Epithelial cell of esophagus (primary cell): ENCODE measurements around the gene ATP6V0B.

ENCODE experiments used
- DNase-seq: peaks from one replicate; pipeline ENCODE4 v3.0.0; 2010; ENCODE audit warnings: low read depth
- H3K4me3 ChIP-seq: 2 replicates; pipeline ENCODE4 v1.5.1; 2011; ENCODE audit warnings: mild to moderate bottlenecking, low read length, control low read depth
- TF ChIP-seq, protein P1 (sequence below): IDR thresholded peaks from 2 replicates; pipeline ENCODE4 v1.5.1; 2011; ENCODE audit warnings: low read depth, mild to moderate bottlenecking, low read length, control low read depth, inconsistent platforms; ENCODE audit not compliant: insufficient read depth; ENCODE audit errors: missing control alignments

ATP6V0B gene

GRCh38 chr1:44020464-44020863 is 45.7 kb downstream of the ATP6V0B start:
- no peak for DNase-seq
- TF ChIP-seq, protein P1, sequence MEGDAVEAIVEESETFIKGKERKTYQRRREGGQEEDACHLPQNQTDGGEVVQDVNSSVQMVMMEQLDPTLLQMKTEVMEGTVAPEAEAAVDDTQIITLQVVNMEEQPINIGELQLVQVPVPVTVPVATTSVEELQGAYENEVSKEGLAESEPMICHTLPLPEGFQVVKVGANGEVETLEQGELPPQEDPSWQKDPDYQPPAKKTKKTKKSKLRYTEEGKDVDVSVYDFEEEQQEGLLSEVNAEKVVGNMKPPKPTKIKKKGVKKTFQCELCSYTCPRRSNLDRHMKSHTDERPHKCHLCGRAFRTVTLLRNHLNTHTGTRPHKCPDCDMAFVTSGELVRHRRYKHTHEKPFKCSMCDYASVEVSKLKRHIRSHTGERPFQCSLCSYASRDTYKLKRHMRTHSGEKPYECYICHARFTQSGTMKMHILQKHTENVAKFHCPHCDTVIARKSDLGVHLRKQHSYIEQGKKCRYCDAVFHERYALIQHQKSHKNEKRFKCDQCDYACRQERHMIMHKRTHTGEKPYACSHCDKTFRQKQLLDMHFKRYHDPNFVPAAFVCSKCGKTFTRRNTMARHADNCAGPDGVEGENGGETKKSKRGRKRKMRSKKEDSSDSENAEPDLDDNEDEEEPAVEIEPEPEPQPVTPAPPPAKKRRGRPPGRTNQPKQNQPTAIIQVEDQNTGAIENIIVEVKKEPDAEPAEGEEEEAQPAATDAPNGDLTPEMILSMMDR: no peak
- H3K4me3 ChIP-seq: no peak overlapping the region

DNA sequence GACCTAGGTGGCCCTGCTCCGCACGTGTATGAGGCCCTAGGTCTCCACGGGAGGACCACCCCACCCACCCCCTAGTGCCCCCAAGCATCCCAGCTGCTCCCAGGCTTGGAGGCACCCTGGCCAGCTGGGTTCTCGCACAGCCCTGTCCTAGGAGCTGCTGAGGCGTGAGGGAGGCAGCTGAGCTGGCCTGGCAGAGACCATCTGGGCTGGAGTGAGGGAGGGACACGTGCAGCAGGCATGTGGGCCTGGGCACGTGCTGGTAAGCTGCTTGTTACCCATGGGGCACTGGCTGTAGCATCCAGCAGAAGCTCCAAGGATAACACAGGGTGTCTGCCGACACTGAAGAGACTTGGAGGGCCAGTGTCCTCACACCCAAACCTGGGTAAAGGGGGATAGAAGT is 46.4 kb downstream of the ATP6V0B start:
- TF ChIP-seq, protein P1: no peak
- H3K4me3 ChIP-seq: no peak overlapping the region
- no peak for DNase-seq

- H3K4me3 ChIP-seq: no peak overlapping the region
- no peak for DNase-seq
- TF ChIP-seq, protein P1: no peak
These were observed 47.0 kb downstream of the ATP6V0B start for GRCh38 chr1:44021581-44022321.

DNA sequence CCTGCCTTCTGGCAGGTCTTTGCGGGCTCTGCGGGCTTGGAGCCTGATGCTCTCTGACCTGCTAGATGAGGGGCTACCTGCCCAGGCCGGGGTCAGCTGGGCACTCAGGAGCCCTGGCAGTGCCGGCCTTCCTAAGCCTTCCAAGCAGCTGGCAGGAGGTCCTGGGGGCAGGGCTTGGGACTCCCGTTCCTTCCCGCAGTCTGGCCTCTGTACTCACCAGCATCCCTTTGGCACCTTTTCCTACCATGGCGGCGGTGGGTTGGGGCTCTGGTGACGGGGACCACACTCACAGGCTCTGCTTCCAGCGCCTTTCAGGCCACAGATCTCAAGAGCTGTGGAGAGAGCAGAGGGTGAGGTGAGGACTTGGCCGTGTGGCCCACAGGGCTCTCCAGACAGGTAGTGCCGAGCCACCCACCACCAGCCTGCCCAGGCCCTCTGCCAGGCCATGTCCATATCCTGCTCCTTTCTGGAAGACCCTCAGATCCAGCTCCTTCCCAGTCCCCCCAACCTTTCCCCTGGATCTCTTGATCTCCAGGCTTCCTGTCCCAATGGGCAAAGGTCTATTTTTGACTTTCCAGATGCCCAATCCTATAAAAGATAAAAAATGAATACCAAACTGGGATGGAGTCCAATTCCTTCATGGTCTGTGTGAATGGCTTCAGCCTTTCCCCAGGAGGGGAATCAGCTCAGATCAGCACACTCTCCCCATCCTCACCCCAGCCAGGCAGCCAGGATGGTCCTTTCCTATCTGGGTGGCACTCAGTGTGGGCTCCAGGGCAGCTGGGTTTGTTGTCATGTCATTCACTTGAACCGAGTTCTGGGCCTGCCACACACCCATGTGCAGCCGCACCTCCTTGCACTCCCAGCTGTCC is 49.5 kb downstream of the ATP6V0B start:
- TF ChIP-seq, protein P1: no peak
- DNase-seq: no peak
- H3K4me3 ChIP-seq: no peak overlapping the region

GRCh38 chr1:44024903-44025525 is 50.3 kb downstream of the ATP6V0B start:
- H3K4me3 ChIP-seq: no peak overlapping the region
- peak; percentile 83 for DNase-seq
- TF ChIP-seq, protein P1: no peak

DNA sequence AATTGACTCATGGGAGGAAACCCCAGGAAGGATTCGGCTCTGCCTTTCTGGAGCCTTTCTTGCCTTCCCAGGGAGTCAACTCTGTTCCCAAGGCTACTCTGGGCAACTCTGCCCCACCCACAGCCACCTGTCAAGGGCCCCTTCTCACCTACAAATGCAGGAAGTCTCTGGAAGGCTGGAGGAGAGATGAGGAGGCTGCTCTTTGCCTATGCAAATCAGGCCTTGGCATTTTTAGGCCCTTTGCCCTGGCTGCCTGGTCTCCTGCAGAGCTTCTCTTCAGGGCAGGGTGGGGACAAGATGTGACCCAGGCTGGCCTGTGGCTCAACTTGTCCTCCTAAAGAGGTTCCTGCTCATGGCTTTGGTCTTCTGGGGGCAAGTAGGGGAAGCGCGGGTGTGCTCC is 51.1 kb downstream of the ATP6V0B start:
- TF ChIP-seq, protein P1: no peak
- H3K4me3 ChIP-seq: no peak overlapping the region
- peak; percentile 47 for DNase-seq
